Neural cell (in vitro differentiated cells): Measurements from ENCODE around the gene ACRV1.

Source experiments
- CTCF ChIP-seq: fragments of 450-650 bp; IDR thresholded peaks from 2 replicates; pipeline ENCODE4 v1.5.1; 2014; ENCODE audit warnings: antibody characterized with exemption, mild to moderate bottlenecking, moderate library complexity; ENCODE audit not compliant: poor library complexity, severe bottlenecking
- EP300 ChIP-seq: fragments of 450-650 bp; conservative IDR thresholded peaks from 2 replicates; pipeline ENCODE4 v1.6.1; 2014; ENCODE audit warnings: antibody characterized with exemption, mild to moderate bottlenecking, moderate library complexity; ENCODE audit not compliant: poor library complexity, severe bottlenecking
- EZH2 ChIP-seq: fragments of 200-600, 300-800 bp; shearing (Covaris generic), sonication (generic); IDR thresholded peaks from 2 replicates; pipeline ENCODE4 v1.6.1; 2014; ENCODE audit warnings: antibody characterized with exemption, low read length, borderline replicate concordance, mild to moderate bottlenecking; ENCODE audit not compliant: insufficient read depth, poor library complexity, severe bottlenecking
- MXI1 ChIP-seq: fragments of 450-650 bp; conservative IDR thresholded peaks from 2 replicates; pipeline ENCODE4 v1.6.1; 2014; ENCODE audit warnings: antibody characterized with exemption, mild to moderate bottlenecking; ENCODE audit not compliant: poor library complexity, severe bottlenecking
- POLR2AphosphoS5 ChIP-seq: IDR thresholded peaks from 2 replicates; pipeline ENCODE4 v1.6.1; 2012
- RAD21 ChIP-seq: fragments of 450-650 bp; conservative IDR thresholded peaks from 2 replicates; pipeline ENCODE4 v1.6.1; 2014; ENCODE audit warnings: antibody characterized with exemption, mild to moderate bottlenecking, moderate library complexity
- SMC3 ChIP-seq: fragments of 450-650 bp; conservative IDR thresholded peaks from 2 replicates; pipeline ENCODE4 v1.6.1; 2014; ENCODE audit warnings: antibody characterized with exemption, mild to moderate bottlenecking, moderate library complexity; ENCODE audit not compliant: poor library complexity
- TAF1 ChIP-seq: IDR thresholded peaks from 2 replicates; pipeline ENCODE4 v1.6.1; 2012; ENCODE audit warnings: low read depth

GRCh38 chr11:125685228-125685627 is 4.6 kb upstream of the ACRV1 start:
- TF ChIP-seq CTCF (no peak), RAD21 (no peak), MXI1 (no peak), EP300 (no peak), POLR2AphosphoS5 (no peak), EZH2 (no peak), SMC3 (no peak), TAF1 (no peak)
